ENCODE results near the gene ACAD9.

- no peak for TF ChIP-seq CTCF (conservative IDR thresholded peaks at IDR 0.05; ENCODE audit: low read length)
- TF ChIP-seq EZH2phosphoT487 (IDR thresholded peaks at IDR 0.05; ENCODE audit: borderline replicate concordance, low read depth, low read length) = no peak
Observed at GRCh38 chr3:128910006-128910405, 30.6 kb downstream of the ACAD9 start.

All from OCI-LY7 (cell line).